Fibroblast of lung (primary cell): ENCODE data around the gene ATP6V1G2. TPM values are rescaled to one million over a fixed set of nuclear protein-coding genes. Genes with fewer than 3 reads are reported as not detected.

ENCODE experiments used
- DNase-seq, 2 donors: peaks; one replicate each; pipeline versions ENCODE4 v3.0.0 to v3.0.0-alpha.2; 2010; ENCODE audit warnings: low read depth in 2 of 2
- H2AFZ ChIP-seq: 2 replicates; pipeline ENCODE4 v1.5.1; 2012; ENCODE audit warnings: low read length, control low read depth, inconsistent platforms
- H3K27ac ChIP-seq: 2 replicates; pipeline ENCODE4 v1.5.1; 2011; ENCODE audit warnings: low read length, control low read depth; ENCODE audit not compliant: insufficient read depth
- H3K27me3 ChIP-seq: 2 replicates; pipeline ENCODE4 v1.5.1; 2011; ENCODE audit warnings: mild to moderate bottlenecking, low read length; ENCODE audit not compliant: control insufficient read depth, insufficient read depth
- H3K36me3 ChIP-seq: 2 replicates; pipeline ENCODE4 v1.5.1; 2011; ENCODE audit warnings: low read length; ENCODE audit not compliant: control insufficient read depth, insufficient read depth
- H3K4me1 ChIP-seq: 2 replicates; pipeline ENCODE4 v1.5.1; 2011; ENCODE audit warnings: low read length; ENCODE audit not compliant: control insufficient read depth, insufficient read depth; ENCODE audit errors: extremely low read depth
- H3K4me2 ChIP-seq: 2 replicates; pipeline ENCODE4 v1.5.1; 2011; ENCODE audit warnings: low read length, control low read depth; ENCODE audit not compliant: insufficient read depth; ENCODE audit errors: extremely low read depth
- H3K4me3 ChIP-seq, 4 experiments: fragments of 200-600 bp in 1 of 4; sonication (generic) in 1 of 4; replicated peaks in 1 of 4; 2 replicates each; pipeline ENCODE4 v1.5.1; 2011 to 2016; ENCODE audit warnings: low read length in 4 of 4, low read depth in 3 of 4, mild to moderate bottlenecking in 3 of 4, control low read depth in 2 of 4, inconsistent platforms in 1 of 4, mixed read lengths in 1 of 4; ENCODE audit not compliant: insufficient read depth in 1 of 4; ENCODE audit errors: control extremely low read depth in 1 of 4
- H3K79me2 ChIP-seq: 2 replicates; pipeline ENCODE4 v1.5.1; 2012; ENCODE audit warnings: mild to moderate bottlenecking, low read length, inconsistent platforms; ENCODE audit not compliant: control insufficient read depth, insufficient read depth
- H3K9ac ChIP-seq: 2 replicates; pipeline ENCODE4 v1.5.1; 2011; ENCODE audit warnings: mild to moderate bottlenecking, low read length, control low read depth; ENCODE audit not compliant: insufficient read depth
- H3K9me3 ChIP-seq: 2 replicates; pipeline ENCODE4 v1.5.1; 2012; ENCODE audit warnings: low read depth, low read length; ENCODE audit not compliant: control insufficient read depth, insufficient read depth
- H4K20me1 ChIP-seq: 2 replicates; pipeline ENCODE4 v1.5.1; 2011; ENCODE audit warnings: low read length; ENCODE audit not compliant: control insufficient read depth, insufficient read depth; ENCODE audit errors: extremely low read depth
- EZH2 ChIP-seq: IDR thresholded peaks from 2 replicates; pipeline ENCODE4 v1.5.1; 2012; ENCODE audit warnings: low read length, control low read depth, mild to moderate bottlenecking; ENCODE audit errors: missing control alignments
- polyA plus RNA-seq, 2 donors: library from polyadenylated mRNA; depleted of rRNA in 1 of 2; stranded (reverse) in 1 of 2; unstranded in 1 of 2; fragments of >200 nt; gene quantifications; 2 replicates each; pipeline ENCODE4 v1.2.1, GENCODE V29; 2011 to 2012; ENCODE audit warnings: missing spikeins in 1 of 2
- total RNA-seq: library from RNA; depleted of rRNA; stranded (reverse); fragments of >200 nt; gene quantifications from 2 replicates; pipeline ENCODE4 v1.2.1, GENCODE V29; 2014
- TF ChIP-seq, protein P1 (sequence below), 2 donors: IDR thresholded peaks in 1 of 2; conservative IDR thresholded peaks in 1 of 2; 1 replicate in 1 of 2; 2 replicates in 1 of 2; pipeline ENCODE4 v1.5.1; 2011 to 2012; ENCODE audit warnings: low read length in 2 of 2, control low read depth in 1 of 2, inconsistent platforms in 1 of 2, low read depth in 1 of 2, mild to moderate bottlenecking in 1 of 2

The ATP6V1G2 gene
- total and polyA plus RNA-seq, 2 donors (not counting 1 experiment from before 2014, with no cell fraction given), result 11.2 to 16.0 TPM

- no peak overlapping the region for H2AFZ ChIP-seq
- H3K27ac ChIP-seq, result no peak overlapping the region
- TF ChIP-seq, protein P1, sequence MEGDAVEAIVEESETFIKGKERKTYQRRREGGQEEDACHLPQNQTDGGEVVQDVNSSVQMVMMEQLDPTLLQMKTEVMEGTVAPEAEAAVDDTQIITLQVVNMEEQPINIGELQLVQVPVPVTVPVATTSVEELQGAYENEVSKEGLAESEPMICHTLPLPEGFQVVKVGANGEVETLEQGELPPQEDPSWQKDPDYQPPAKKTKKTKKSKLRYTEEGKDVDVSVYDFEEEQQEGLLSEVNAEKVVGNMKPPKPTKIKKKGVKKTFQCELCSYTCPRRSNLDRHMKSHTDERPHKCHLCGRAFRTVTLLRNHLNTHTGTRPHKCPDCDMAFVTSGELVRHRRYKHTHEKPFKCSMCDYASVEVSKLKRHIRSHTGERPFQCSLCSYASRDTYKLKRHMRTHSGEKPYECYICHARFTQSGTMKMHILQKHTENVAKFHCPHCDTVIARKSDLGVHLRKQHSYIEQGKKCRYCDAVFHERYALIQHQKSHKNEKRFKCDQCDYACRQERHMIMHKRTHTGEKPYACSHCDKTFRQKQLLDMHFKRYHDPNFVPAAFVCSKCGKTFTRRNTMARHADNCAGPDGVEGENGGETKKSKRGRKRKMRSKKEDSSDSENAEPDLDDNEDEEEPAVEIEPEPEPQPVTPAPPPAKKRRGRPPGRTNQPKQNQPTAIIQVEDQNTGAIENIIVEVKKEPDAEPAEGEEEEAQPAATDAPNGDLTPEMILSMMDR (conservative IDR thresholded peaks at IDR 0.05 in 1 of 2, IDR thresholded peaks at IDR 0.05 in 1 of 2; ENCODE audit: low read depth in 1 of 2, low read length in 2 of 2), result no peak
- no peak for TF ChIP-seq EZH2
- no peak for DNase-seq
- H4K20me1 ChIP-seq, result no peaks in the 10 kb centered on the region
- H3K36me3 ChIP-seq, result no peaks in the 10 kb centered on the region
- H3K4me1 ChIP-seq, result no peaks in the 10 kb centered on the region
- H3K79me2 ChIP-seq, result no peaks in the 10 kb centered on the region
- no peak overlapping the region for H3K4me3 ChIP-seq
- no peak overlapping the region for H3K9ac ChIP-seq
- H3K27me3 ChIP-seq, result peaks cover 17% of the 10 kb centered on the region
- H3K9me3 ChIP-seq, result no peaks in the 10 kb centered on the region
- H3K4me2 ChIP-seq, result no peak overlapping the region
Observed at GRCh38 chr6:31579546-31580437, 33.4 kb upstream of the ATP6V1G2 start.

DNA sequence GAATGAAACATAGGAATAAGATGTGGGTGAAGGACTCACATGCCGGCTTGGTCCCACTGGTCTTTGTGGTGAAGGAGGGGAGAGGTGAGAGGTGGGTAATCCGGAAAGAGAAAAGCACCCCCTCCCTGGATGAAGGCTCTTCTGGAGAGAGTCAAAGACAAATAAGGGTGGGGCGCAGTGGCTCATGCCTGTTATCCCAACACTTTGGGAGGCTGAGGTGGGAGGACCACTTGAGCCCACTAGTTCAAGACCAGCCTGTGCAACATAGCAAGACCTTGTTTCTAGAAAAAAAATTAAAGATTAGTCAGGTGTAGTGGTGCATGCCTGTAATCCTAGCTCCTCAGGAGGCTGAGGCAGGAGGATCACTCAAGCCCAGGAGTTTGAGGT, 32.7 kb upstream of the ATP6V1G2 start:
- H3K79me2 ChIP-seq, result no peaks in the 10 kb centered on the region
- no peak overlapping the region for H3K4me3 ChIP-seq
- peaks cover 21% of the 10 kb centered on the region for H3K27me3 ChIP-seq
- no peaks in the 10 kb centered on the region for H3K36me3 ChIP-seq
- H3K27ac ChIP-seq, result no peak overlapping the region
- no peak for DNase-seq
- H4K20me1 ChIP-seq, result no peaks in the 10 kb centered on the region
- no peak overlapping the region for H3K4me2 ChIP-seq
- no peaks in the 10 kb centered on the region for H3K9me3 ChIP-seq
- TF ChIP-seq EZH2, result no peak
- TF ChIP-seq, protein P1 (conservative IDR thresholded peaks at IDR 0.05 in 1 of 2, IDR thresholded peaks at IDR 0.05 in 1 of 2; ENCODE audit: low read depth in 1 of 2, low read length in 2 of 2), result no peak
- H3K4me1 ChIP-seq, result no peaks in the 10 kb centered on the region
- H2AFZ ChIP-seq, result no peak overlapping the region
- H3K9ac ChIP-seq, result no peak overlapping the region

- no peak for TF ChIP-seq EZH2
- TF ChIP-seq, protein P1 (conservative IDR thresholded peaks at IDR 0.05 in 1 of 2, IDR thresholded peaks at IDR 0.05 in 1 of 2; ENCODE audit: low read depth in 1 of 2, low read length in 2 of 2), result no peak
- no peak for DNase-seq
- peaks cover 23% of the 10 kb centered on the region for H3K27me3 ChIP-seq
- H3K36me3 ChIP-seq, result no peaks in the 10 kb centered on the region
- no peaks in the 10 kb centered on the region for H3K79me2 ChIP-seq
- H4K20me1 ChIP-seq, result no peaks in the 10 kb centered on the region
- H3K9me3 ChIP-seq, result no peaks in the 10 kb centered on the region
- no peak overlapping the region for H2AFZ ChIP-seq
- H3K9ac ChIP-seq, result no peak overlapping the region
- no peak overlapping the region for H3K4me2 ChIP-seq
- no peaks in the 10 kb centered on the region for H3K4me1 ChIP-seq
- no peak overlapping the region for H3K27ac ChIP-seq
- H3K4me3 ChIP-seq, result no peak overlapping the region
Observed at GRCh38 chr6:31578184-31579118, 32.0 kb upstream of the ATP6V1G2 start.
